Right atrium auricular region (tissue), 2 donors: ENCODE measurements around the gene TBC1D5. TPM values are rescaled to one million over a fixed set of nuclear protein-coding genes. Genes with fewer than 3 reads are reported as not detected.

ENCODE experiments used
- DNase-seq: peaks from one replicate; pipeline ENCODE4 v3.0.0-alpha.2; 2019; ENCODE audit warnings: low spot score
- H3K27ac ChIP-seq, 2 donors: fragments of 200-600 bp; sonication (generic); 1 replicate in 1 of 2; 2 replicates in 1 of 2; pipeline ENCODE4 v1.5.1; 2016 to 2019
- H3K27me3 ChIP-seq, 2 donors: fragments of 200-600 bp; sonication (generic); one replicate each; pipeline versions ENCODE4 v1.5.1 to v1.6.0; 2017 to 2019
- H3K36me3 ChIP-seq: fragments of 200-600 bp; sonication (generic); one replicate; pipeline ENCODE4 v1.5.1; 2016
- H3K4me1 ChIP-seq, 2 donors: fragments of 200-600 bp; sonication (generic); one replicate each; pipeline versions ENCODE4 v1.5.1 to v1.6.0; 2017 to 2019
- H3K4me3 ChIP-seq, 2 donors: fragments of 200-600 bp; sonication (generic); 1 replicate in 1 of 2; 2 replicates in 1 of 2; pipeline ENCODE4 v1.5.1; 2017 to 2019; ENCODE audit warnings: mild to moderate bottlenecking in 1 of 2, moderate library complexity in 1 of 2
- H3K9me3 ChIP-seq, 2 donors: fragments of 200-600 bp; sonication (generic); one replicate each; pipeline ENCODE4 v1.5.1; 2019
- total RNA-seq, 2 donors: library from RNA; depleted of rRNA; stranded (reverse); fragments of >200 nt; gene quantifications; one replicate each; pipeline ENCODE4 v1.1.0, GENCODE V29; 2016
- TF ChIP-seq, protein P1 (sequence below), 2 donors: fragments of 200-600 bp; sonication (generic); IDR thresholded peaks; one replicate each; pipeline ENCODE4 v1.5.1; 2019; ENCODE audit warnings: antibody characterized with exemption in 2 of 2

TBC1D5 gene
- total RNA-seq, 2 donors from 2014 or later, result 35.2 to 40.2 TPM

DNA sequence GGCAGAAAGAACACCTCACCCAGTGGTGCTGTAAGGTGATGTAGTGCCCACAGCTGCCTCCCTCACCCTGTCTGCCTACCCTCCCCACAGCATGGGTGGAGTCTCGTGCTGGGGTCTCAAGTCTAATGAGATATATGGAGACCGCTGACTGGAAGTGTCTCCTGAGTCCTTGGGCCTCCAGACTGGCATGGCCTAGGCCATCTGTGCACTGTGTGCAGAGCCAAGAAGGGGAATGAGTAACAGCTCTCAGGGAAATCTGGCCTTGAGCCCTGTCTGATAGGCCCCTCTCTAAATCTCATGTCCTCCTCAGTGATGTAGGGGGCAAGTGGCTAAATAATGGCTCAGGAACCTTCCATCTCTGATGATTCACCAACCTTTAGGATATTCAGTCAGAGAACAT lies 580.3 kb downstream of the TBC1D5 start:
- DNase-seq, result no peak
- Histone ChIP-seq H3K36me3 (peaks cover 26% of the 10 kb centered on the region), H3K4me3 (no peak overlapping the region), H3K27me3 (no peaks in the 10 kb centered on the region), H3K27ac (peak overlapping the region; percentile 41 to 57), H3K9me3 (no peaks in the 10 kb centered on the region), H3K4me1 (peaks cover 0 to 18% of the 10 kb centered on the region in 2 donors)
- TF ChIP-seq, protein P1, sequence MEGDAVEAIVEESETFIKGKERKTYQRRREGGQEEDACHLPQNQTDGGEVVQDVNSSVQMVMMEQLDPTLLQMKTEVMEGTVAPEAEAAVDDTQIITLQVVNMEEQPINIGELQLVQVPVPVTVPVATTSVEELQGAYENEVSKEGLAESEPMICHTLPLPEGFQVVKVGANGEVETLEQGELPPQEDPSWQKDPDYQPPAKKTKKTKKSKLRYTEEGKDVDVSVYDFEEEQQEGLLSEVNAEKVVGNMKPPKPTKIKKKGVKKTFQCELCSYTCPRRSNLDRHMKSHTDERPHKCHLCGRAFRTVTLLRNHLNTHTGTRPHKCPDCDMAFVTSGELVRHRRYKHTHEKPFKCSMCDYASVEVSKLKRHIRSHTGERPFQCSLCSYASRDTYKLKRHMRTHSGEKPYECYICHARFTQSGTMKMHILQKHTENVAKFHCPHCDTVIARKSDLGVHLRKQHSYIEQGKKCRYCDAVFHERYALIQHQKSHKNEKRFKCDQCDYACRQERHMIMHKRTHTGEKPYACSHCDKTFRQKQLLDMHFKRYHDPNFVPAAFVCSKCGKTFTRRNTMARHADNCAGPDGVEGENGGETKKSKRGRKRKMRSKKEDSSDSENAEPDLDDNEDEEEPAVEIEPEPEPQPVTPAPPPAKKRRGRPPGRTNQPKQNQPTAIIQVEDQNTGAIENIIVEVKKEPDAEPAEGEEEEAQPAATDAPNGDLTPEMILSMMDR (IDR thresholded peaks at IDR 0.05), result no peak

DNA sequence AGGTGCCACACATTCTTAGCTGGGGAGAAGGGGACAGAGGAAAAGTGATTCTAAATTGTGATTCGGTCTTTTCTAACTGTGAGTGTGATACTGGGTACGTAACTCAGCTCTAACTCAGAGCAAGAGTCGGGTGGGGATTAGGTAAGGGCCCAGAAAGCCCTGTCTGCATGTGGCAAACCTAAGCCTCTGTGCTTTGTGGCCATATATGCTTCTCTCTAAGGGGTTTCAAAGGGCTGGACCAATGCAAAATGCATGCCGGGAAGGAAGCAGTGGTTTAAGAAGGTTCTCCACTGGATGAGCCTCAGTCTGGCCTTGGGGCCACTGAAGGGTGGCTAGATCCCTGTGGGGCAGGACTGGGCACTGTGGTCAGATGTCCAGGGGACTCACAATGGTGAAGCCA lies 581.8 kb downstream of the TBC1D5 start:
- Histone ChIP-seq H3K36me3 (peaks cover 21% of the 10 kb centered on the region), H3K4me3 (no peak overlapping the region), H3K27ac (peak overlapping the region; percentile 52 to 57), H3K9me3 (no peaks in the 10 kb centered on the region), H3K4me1 (peaks cover 0 to 18% of the 10 kb centered on the region in 2 donors), H3K27me3 (no peaks in the 10 kb centered on the region)
- no peak for DNase-seq
- TF ChIP-seq, protein P1 (IDR thresholded peaks at IDR 0.05), result no peak

DNA sequence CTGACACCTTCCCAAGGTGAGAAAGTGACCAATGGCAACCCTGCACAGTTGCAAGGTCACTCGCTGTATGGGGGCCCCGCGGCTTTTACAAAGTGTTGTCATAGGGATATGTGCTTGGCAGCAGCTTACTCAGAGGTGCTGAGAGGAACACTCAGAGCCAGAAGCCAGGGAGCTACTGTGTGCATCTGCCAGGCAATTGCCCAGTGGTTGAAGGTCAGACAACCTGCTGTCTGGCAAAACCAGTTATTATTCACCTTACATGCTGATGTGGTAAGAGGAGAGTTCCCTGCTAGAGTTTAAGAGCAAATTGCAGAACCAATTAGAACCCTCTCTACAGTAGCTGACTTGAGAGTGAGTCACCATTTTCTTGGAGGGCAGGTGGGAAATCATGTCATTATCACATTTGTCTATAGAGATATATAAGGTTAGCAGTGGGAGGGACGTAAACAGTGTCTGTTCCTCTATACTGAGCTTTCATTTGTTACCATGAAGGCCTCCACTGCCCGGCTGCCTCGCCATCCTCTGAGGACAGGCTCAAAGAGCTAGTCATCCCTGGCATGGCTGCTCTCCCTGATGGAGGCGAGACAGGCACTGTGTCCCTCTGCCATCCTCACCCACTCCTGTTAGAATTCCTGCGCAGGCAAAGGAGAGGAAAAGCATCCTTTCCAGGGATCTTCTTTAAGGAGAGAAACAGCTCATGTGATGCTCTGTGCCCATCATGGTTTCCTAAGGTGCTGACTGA lies 583.3 kb downstream of the TBC1D5 start:
- Histone ChIP-seq H3K27ac (peak overlapping the region; percentile 82), H3K36me3 (peaks cover 14% of the 10 kb centered on the region), H3K9me3 (no peaks in the 10 kb centered on the region), H3K4me1 (peaks cover 0 to 22% of the 10 kb centered on the region in 2 donors), H3K4me3 (no peak overlapping the region), H3K27me3 (no peaks in the 10 kb centered on the region)
- TF ChIP-seq, protein P1 (IDR thresholded peaks at IDR 0.05), result no peak
- no peak for DNase-seq

DNA sequence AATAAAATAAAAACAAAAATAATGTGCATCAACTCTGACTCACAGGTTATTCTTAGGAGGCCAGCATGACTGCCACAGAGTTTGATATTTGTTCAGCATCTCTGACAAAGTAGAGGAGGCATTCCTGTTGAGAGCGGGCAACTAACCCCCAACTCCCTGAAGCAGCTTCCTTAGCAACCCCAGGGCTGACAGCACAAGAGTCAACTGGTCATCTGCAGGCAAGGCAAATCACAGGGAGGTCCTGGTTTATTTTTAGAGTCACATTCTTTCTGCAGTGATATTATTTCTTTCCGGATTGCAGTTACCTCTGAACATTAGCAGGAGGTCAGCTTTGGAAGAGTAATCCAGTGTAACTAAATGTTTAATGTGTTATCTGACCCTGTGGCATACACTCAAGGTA lies 584.7 kb downstream of the TBC1D5 start:
- Histone ChIP-seq H3K27ac (peak overlapping the region; percentile 82), H3K9me3 (peaks cover 0 to 13% of the 10 kb centered on the region in 2 donors), H3K27me3 (no peaks in the 10 kb centered on the region), H3K36me3 (peaks cover 26% of the 10 kb centered on the region), H3K4me3 (no peak overlapping the region), H3K4me1 (peaks cover 0 to 22% of the 10 kb centered on the region in 2 donors)
- TF ChIP-seq, protein P1 (IDR thresholded peaks at IDR 0.05), result no peak
- no peak for DNase-seq

DNA sequence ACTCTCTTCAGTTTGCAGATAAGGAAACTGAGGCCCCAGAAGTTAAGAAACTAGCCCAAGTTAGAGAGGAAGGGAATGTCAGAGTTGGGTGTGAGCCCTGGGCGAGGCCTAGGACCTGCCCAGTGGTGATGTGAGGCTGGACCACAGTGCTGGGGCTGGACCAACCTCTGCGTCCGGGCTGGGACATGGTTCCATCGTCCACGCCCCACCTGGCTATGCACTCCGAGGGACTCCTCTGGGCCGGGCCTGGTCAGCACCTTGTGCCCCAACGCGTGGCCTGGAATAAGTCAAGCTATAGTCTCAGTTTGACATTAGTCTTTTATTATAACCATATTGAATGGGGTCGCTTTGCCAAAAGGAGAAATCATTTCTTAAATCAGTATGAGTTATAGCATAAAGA lies 585.6 kb downstream of the TBC1D5 start:
- Histone ChIP-seq H3K27ac (peak overlapping the region; percentile 82), H3K4me3 (no peak overlapping the region), H3K9me3 (peaks cover 0 to 14% of the 10 kb centered on the region in 2 donors), H3K36me3 (peaks cover 26% of the 10 kb centered on the region), H3K4me1 (peaks cover 0 to 18% of the 10 kb centered on the region in 2 donors), H3K27me3 (no peaks in the 10 kb centered on the region)
- no peak for DNase-seq
- TF ChIP-seq, protein P1 (IDR thresholded peaks at IDR 0.05), result no peak
